ENCODE data around the gene DGKB. TPM values are rescaled to one million over a fixed set of nuclear protein-coding genes. Genes with fewer than 3 reads are reported as not detected.
A peak's percentile ranks its signal among the peaks of the same experiment; 100 is the strongest.

Gene DGKB
- total and polyA plus RNA-seq, 2 donors (not counting 1 experiment from before 2014, with no cell fraction given), result 0.31 TPM; not detected in 1

DNA sequence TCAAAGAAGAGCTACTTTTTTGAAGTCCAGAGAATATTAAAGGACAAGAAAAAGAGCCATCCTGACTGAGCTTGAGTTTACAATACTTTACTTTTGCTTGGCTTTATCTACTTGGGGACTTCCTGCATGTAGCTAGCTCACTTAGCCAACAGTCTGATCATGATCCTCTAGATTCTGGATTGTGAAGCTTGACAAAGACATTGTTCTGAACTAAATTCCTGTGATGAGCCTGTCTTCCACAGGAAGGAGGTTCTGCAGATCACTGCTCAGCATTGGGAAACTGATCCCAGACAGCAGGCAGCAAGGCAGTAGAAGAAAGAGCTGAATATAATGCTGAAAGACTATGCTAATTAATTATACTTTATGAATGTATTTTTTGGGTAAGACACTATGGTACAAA lies 296.4 kb downstream of the DGKB start:
- TF ChIP-seq EZH2 (IDR thresholded peaks at IDR 0.05; ENCODE audit: low read length, missing control alignments), result no peak
- TF ChIP-seq, protein P1, sequence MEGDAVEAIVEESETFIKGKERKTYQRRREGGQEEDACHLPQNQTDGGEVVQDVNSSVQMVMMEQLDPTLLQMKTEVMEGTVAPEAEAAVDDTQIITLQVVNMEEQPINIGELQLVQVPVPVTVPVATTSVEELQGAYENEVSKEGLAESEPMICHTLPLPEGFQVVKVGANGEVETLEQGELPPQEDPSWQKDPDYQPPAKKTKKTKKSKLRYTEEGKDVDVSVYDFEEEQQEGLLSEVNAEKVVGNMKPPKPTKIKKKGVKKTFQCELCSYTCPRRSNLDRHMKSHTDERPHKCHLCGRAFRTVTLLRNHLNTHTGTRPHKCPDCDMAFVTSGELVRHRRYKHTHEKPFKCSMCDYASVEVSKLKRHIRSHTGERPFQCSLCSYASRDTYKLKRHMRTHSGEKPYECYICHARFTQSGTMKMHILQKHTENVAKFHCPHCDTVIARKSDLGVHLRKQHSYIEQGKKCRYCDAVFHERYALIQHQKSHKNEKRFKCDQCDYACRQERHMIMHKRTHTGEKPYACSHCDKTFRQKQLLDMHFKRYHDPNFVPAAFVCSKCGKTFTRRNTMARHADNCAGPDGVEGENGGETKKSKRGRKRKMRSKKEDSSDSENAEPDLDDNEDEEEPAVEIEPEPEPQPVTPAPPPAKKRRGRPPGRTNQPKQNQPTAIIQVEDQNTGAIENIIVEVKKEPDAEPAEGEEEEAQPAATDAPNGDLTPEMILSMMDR (conservative IDR thresholded peaks at IDR 0.05 in 1 of 2, IDR thresholded peaks at IDR 0.05 in 1 of 2; ENCODE audit: low read depth in 1 of 2, low read length in 2 of 2), result no peak
- Histone ChIP-seq H3K79me2 (ENCODE audit: control insufficient read depth, insufficient read depth, low read length) (no peaks in the 10 kb centered on the region), H3K27ac (ENCODE audit: insufficient read depth, low read length) (no peak overlapping the region), H3K36me3 (ENCODE audit: control insufficient read depth, insufficient read depth, low read length) (no peaks in the 10 kb centered on the region), H3K27me3 (ENCODE audit: control insufficient read depth, insufficient read depth, low read length) (no peaks in the 10 kb centered on the region), H3K4me1 (ENCODE audit: control insufficient read depth, extremely low read depth, insufficient read depth, low read length) (no peaks in the 10 kb centered on the region), H3K4me3 (replicated peaks in 1 of 4; ENCODE audit: control extremely low read depth in 1 of 4, insufficient read depth in 1 of 4, low read depth in 3 of 4, low read length in 4 of 4) (no peak overlapping the region), H4K20me1 (ENCODE audit: control insufficient read depth, extremely low read depth, insufficient read depth, low read length) (no peaks in the 10 kb centered on the region), H2AFZ (ENCODE audit: low read length) (no peak overlapping the region), H3K4me2 (ENCODE audit: extremely low read depth, insufficient read depth, low read length) (no peak overlapping the region), H3K9me3 (ENCODE audit: control insufficient read depth, insufficient read depth, low read depth, low read length) (no peaks in the 10 kb centered on the region), H3K9ac (ENCODE audit: insufficient read depth, low read length) (no peak overlapping the region)
- DNase-seq (ENCODE audit: low read depth in 2 of 2), result peak in 1 of 2 donors; percentile 76

DNA sequence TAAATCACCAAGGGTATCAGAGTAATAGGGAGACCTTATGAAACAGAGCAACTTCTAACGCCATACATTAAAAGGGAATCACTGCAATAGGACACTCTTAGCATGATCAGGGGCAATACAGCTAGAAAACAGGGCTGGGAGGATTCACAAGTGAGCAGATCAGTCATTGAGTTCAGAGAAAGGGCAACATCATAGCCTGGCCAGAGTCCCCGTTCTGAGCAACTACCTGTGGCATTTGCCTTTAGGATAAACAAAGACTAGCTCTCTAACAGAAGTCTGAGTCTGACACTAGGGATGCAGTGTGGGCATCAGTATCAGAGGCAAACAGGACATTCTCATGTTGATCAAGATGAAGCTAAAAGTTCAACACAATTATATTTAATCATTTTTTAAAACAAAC lies 297.9 kb downstream of the DGKB start:
- no peak overlapping the region for H3K4me2 ChIP-seq (ENCODE audit: extremely low read depth, insufficient read depth, low read length)
- TF ChIP-seq EZH2 (IDR thresholded peaks at IDR 0.05; ENCODE audit: low read length, missing control alignments), result no peak
- TF ChIP-seq, protein P1 (conservative IDR thresholded peaks at IDR 0.05 in 1 of 2, IDR thresholded peaks at IDR 0.05 in 1 of 2; ENCODE audit: low read depth in 1 of 2, low read length in 2 of 2), result no peak

DNA sequence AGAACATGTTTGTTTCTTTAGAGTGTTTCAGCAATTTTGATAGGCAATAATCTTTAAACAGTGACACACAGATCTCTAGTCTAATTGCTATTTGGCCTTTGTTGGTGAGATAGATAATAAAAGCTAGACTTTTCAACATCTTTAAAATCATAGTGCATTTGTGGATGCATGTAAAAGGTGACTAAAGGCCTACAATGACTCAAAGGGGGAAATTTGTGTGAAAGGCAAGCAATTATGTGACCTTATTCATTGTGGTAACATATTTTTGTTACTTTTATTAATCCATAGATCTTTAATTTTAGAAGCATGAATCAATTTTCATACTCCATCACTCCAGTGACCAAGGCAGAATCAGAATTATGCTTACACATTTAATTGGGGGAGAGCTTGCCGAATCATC lies 299.7 kb downstream of the DGKB start:
- Histone ChIP-seq H4K20me1 (ENCODE audit: control insufficient read depth, extremely low read depth, insufficient read depth, low read length) (no peaks in the 10 kb centered on the region), H3K79me2 (ENCODE audit: control insufficient read depth, insufficient read depth, low read length) (no peaks in the 10 kb centered on the region), H3K4me3 (replicated peaks in 1 of 4; ENCODE audit: control extremely low read depth in 1 of 4, insufficient read depth in 1 of 4, low read depth in 3 of 4, low read length in 4 of 4) (no peak overlapping the region), H3K27me3 (ENCODE audit: control insufficient read depth, insufficient read depth, low read length) (no peaks in the 10 kb centered on the region), H2AFZ (ENCODE audit: low read length) (no peak overlapping the region), H3K4me1 (ENCODE audit: control insufficient read depth, extremely low read depth, insufficient read depth, low read length) (no peaks in the 10 kb centered on the region), H3K4me2 (ENCODE audit: extremely low read depth, insufficient read depth, low read length) (no peak overlapping the region), H3K27ac (ENCODE audit: insufficient read depth, low read length) (no peak overlapping the region), H3K9ac (ENCODE audit: insufficient read depth, low read length) (no peak overlapping the region), H3K9me3 (ENCODE audit: control insufficient read depth, insufficient read depth, low read depth, low read length) (no peaks in the 10 kb centered on the region), H3K36me3 (ENCODE audit: control insufficient read depth, insufficient read depth, low read length) (no peaks in the 10 kb centered on the region)
- no peak for DNase-seq (ENCODE audit: low read depth in 2 of 2)
- TF ChIP-seq, protein P1 (conservative IDR thresholded peaks at IDR 0.05 in 1 of 2, IDR thresholded peaks at IDR 0.05 in 1 of 2; ENCODE audit: low read depth in 1 of 2, low read length in 2 of 2), result no peak
- no peak for TF ChIP-seq EZH2 (IDR thresholded peaks at IDR 0.05; ENCODE audit: low read length, missing control alignments)

More for the DNA sequence above, 297.9 kb downstream of the DGKB start:
- Histone ChIP-seq H3K4me1 (ENCODE audit: control insufficient read depth, extremely low read depth, insufficient read depth, low read length) (no peaks in the 10 kb centered on the region), H3K9ac (ENCODE audit: insufficient read depth, low read length) (no peak overlapping the region), H3K79me2 (ENCODE audit: control insufficient read depth, insufficient read depth, low read length) (no peaks in the 10 kb centered on the region), H2AFZ (ENCODE audit: low read length) (no peak overlapping the region), H3K27ac (ENCODE audit: insufficient read depth, low read length) (no peak overlapping the region), H3K9me3 (ENCODE audit: control insufficient read depth, insufficient read depth, low read depth, low read length) (no peaks in the 10 kb centered on the region), H3K27me3 (ENCODE audit: control insufficient read depth, insufficient read depth, low read length) (no peaks in the 10 kb centered on the region), H4K20me1 (ENCODE audit: control insufficient read depth, extremely low read depth, insufficient read depth, low read length) (no peaks in the 10 kb centered on the region), H3K4me3 (replicated peaks in 1 of 4; ENCODE audit: control extremely low read depth in 1 of 4, insufficient read depth in 1 of 4, low read depth in 3 of 4, low read length in 4 of 4) (no peak overlapping the region), H3K36me3 (ENCODE audit: control insufficient read depth, insufficient read depth, low read length) (no peaks in the 10 kb centered on the region)
- peak; percentile 14 to 72 for DNase-seq (ENCODE audit: low read depth in 2 of 2)
